OCI-LY7 (cell line): ENCODE measurements around the gene CORO7.

Experiments used
- EZH2phosphoT487 ChIP-seq: fragments of 200-600 bp; sonication (generic); IDR thresholded peaks from 2 replicates; pipeline ENCODE4 v1.6.1; 2018; ENCODE audit warnings: low read depth, borderline replicate concordance, mild to moderate bottlenecking, mixed run types, antibody characterized with exemption, low read length, moderate library complexity, mixed read lengths
- TF ChIP-seq, protein P1 (sequence below): fragments of 200-600 bp; sonication (generic); conservative IDR thresholded peaks from 2 replicates; pipeline ENCODE4 v1.5.1; 2014; ENCODE audit warnings: mild to moderate bottlenecking, antibody characterized with exemption, low read length, moderate library complexity, mixed read lengths

DNA sequence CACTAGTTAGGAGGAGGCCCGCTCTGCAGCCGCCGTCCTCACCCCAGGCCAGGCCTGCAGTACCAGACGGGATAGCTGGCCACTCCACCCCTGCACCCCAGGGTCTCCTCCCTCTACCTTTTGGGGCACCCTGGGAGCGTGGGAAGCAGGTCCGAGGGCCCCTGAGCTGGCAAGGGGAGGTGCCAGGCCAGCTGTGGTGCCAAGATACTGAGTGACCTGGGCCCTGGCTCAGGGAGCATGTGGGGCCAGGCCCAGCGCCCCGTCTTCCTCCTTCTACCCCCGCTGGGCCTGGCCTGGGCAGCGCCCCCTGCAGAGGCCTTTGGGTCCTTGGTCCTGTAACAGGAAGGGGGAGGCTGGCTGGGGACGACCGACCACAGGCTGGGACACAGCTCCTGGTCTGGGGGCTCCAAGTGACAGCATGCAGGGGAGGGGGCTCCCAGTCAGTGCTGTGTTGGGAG lies 78.2 kb downstream of the CORO7 start:
- TF ChIP-seq, protein P1, sequence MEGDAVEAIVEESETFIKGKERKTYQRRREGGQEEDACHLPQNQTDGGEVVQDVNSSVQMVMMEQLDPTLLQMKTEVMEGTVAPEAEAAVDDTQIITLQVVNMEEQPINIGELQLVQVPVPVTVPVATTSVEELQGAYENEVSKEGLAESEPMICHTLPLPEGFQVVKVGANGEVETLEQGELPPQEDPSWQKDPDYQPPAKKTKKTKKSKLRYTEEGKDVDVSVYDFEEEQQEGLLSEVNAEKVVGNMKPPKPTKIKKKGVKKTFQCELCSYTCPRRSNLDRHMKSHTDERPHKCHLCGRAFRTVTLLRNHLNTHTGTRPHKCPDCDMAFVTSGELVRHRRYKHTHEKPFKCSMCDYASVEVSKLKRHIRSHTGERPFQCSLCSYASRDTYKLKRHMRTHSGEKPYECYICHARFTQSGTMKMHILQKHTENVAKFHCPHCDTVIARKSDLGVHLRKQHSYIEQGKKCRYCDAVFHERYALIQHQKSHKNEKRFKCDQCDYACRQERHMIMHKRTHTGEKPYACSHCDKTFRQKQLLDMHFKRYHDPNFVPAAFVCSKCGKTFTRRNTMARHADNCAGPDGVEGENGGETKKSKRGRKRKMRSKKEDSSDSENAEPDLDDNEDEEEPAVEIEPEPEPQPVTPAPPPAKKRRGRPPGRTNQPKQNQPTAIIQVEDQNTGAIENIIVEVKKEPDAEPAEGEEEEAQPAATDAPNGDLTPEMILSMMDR: no peak
- no peak for TF ChIP-seq EZH2phosphoT487
